Spinal cord (tissue), 10 donors: ENCODE data around the gene CKMT1A. TPM values are rescaled to one million over a fixed set of nuclear protein-coding genes. Genes with fewer than 3 reads are reported as not detected.
A peak's percentile ranks its signal among the peaks of the same experiment; 100 is the strongest.
"Not testable (repeated sequence)": the region's sequence is repeated elsewhere in the genome, so short reads cannot be mapped to it uniquely, and the experiment has no call there.

ENCODE experiments used
- DNase-seq, 6 donors: peaks; one replicate each; pipeline versions ENCODE4 v3.0.0 to v3.0.0-alpha.2; 2013 to 2015; ENCODE audit warnings: low spot score in 6 of 6, low read depth in 4 of 6
- H3K27ac ChIP-seq: one replicate; pipeline ENCODE4 v1.5.1; 2013; ENCODE audit warnings: low read depth, low read length, control low read depth
- H3K27me3 ChIP-seq: one replicate; pipeline ENCODE4 v1.6.1; 2013; ENCODE audit warnings: low read length; ENCODE audit not compliant: control insufficient read depth, insufficient read depth
- H3K36me3 ChIP-seq: one replicate; pipeline ENCODE4 v1.6.1; 2013; ENCODE audit warnings: low read length; ENCODE audit not compliant: control insufficient read depth, insufficient read depth
- H3K4me1 ChIP-seq: one replicate; pipeline ENCODE4 v1.6.1; 2013; ENCODE audit warnings: low read length; ENCODE audit not compliant: control insufficient read depth, insufficient read depth
- H3K4me3 ChIP-seq: one replicate; pipeline ENCODE4 v1.5.1; 2013; ENCODE audit warnings: low read depth, low read length, control low read depth
- H3K9me3 ChIP-seq: one replicate; pipeline ENCODE4 v1.6.1; 2013; ENCODE audit warnings: low read length; ENCODE audit not compliant: control insufficient read depth, insufficient read depth
- WGBS: methylation state at CpG from one replicate; pipeline ENCODE4 v1.1.5; 2013; ENCODE audit warnings: missing lambda C conversion rate; ENCODE audit not compliant: insufficient coverage; 5-methylcytosine and 5-hydroxymethylcytosine counted together
- polyA plus RNA-seq, 2 donors: library from polyadenylated mRNA; unstranded; fragments of 120-200 nt; gene quantifications; one replicate each; pipeline ENCODE4 v1.2.1, GENCODE V29; 2013; ENCODE audit not compliant: insufficient read length in 2 of 2
- small RNA-seq: library from RNA; depleted of rRNA; stranded (forward); fragments of <200 nt; gene quantifications from one replicate; pipeline ENCODE3, GENCODE V24; 2014; ENCODE audit warnings: low replicate concordance
- total RNA-seq, 2 donors: library from RNA; depleted of rRNA in 1 of 2; stranded (reverse); fragments of 120-200 nt in 1 of 2; fragments of >200 nt in 1 of 2; gene quantifications; one replicate each; pipeline versions ENCODE4 v1.2.3 to v1.2.4, GENCODE V29; 2013 to 2014
- donor health status: healthy.

Gene CKMT1A
- total and polyA plus RNA-seq, 4 donors = 7.1 to 54.7 (median 35.2) TPM

GRCh38 chr15:43746245-43746902 is 52.7 kb downstream of the CKMT1A start, which contains the start of gene PDIA3:
PDIA3 (plus strand) TSS chr15:43746438; CDS start chr15:43746540, 102 bp downstream.
- H3K36me3 ChIP-seq, H3K27me3 ChIP-seq, H3K9me3 ChIP-seq: not testable (repeated sequence)
- WGBS = under 1% methylated on average over 82 of the region's 84 CpGs
- peak within 1 kb of the TSS; percentile 92 for H3K27ac ChIP-seq
- H3K4me1 ChIP-seq = peaks cover 19% of the 10 kb centered on the region
- DNase-seq = peak; percentile 74 to 96 (median 82)
- peak within 1 kb of the TSS; percentile 78 for H3K4me3 ChIP-seq

- H3K27ac ChIP-seq = peak overlapping the region; percentile 92
- H3K9me3 ChIP-seq, H3K27me3 ChIP-seq, H3K36me3 ChIP-seq: not testable (repeated sequence)
- 0% methylated on average over 3 of the region's 12 CpGs for WGBS
- H3K4me3 ChIP-seq = peak overlapping the region; percentile 78
- H3K4me1 ChIP-seq = peaks cover 19% of the 10 kb centered on the region
- DNase-seq = peak in 2 of 6 donors; percentile 5 to 9
These were observed 53.2 kb downstream of the CKMT1A start for GRCh38 chr15:43746903-43747309.

GRCh38 chr15:43748376-43748775 is 54.7 kb downstream of the CKMT1A start:
- Histone ChIP-seq H3K4me1 (peaks cover 19% of the 10 kb centered on the region), H3K27ac (no peak overlapping the region), H3K27me3 (no peaks in the 10 kb centered on the region), H3K4me3 (no peak overlapping the region), H3K36me3 (peaks cover 3% of the 10 kb centered on the region), H3K9me3 (no peaks in the 10 kb centered on the region)
- DNase-seq = no peak
- no CpG with 5 or more reads among the region's 3 CpGs for WGBS

Small RNAs within 50 kb of the gene (small RNA-seq; reads per million reads assigned to genes)
- not detected for gene PDIA3P2
- not detected for gene RNU6-353P
- gene RNU6-354P = not detected

Other genes starting within 250 kb of the CKMT1A start
- 100 to 1,000 TPM in 1 of 2 donors, 10 to 100 TPM in 1; 96.0 to 109 TPM for gene TP53BP1, start 200.7 kb upstream of the CKMT1A start, total RNA-seq
- gene TP53BP1, start 200.7 kb upstream of the CKMT1A start, polyA plus RNA-seq = 10 to 100 TPM; 78.8 to 81.5 TPM
- 100 to 1,000 TPM in 1 of 2 donors, 10 to 100 TPM in 1; 71.6 to 148 TPM for gene MAP1A, start 176.3 kb upstream of the CKMT1A start, total RNA-seq
- 100 to 1,000 TPM; 189 to 230 TPM for gene MAP1A, start 176.3 kb upstream of the CKMT1A start, polyA plus RNA-seq
- 10 to 100 TPM; 25.7 to 33.6 TPM for gene PPIP5K1, start 103.7 kb upstream of the CKMT1A start, total RNA-seq
- 10 to 100 TPM; 28.0 to 43.3 TPM for gene PPIP5K1, start 103.7 kb upstream of the CKMT1A start, polyA plus RNA-seq
- 10 to 100 TPM; 12.8 to 17.7 TPM for gene CKMT1B, start 99.8 kb upstream of the CKMT1A start, total RNA-seq
- 100 to 1,000 TPM in 1 of 2 donors, 10 to 100 TPM in 1; 91.5 to 120 TPM for gene CKMT1B, start 99.8 kb upstream of the CKMT1A start, polyA plus RNA-seq
- 1 to 10 TPM in 1 of 2 donors, under 1 TPM in 1; 0.59 to 1.5 TPM for gene STRC, start 75.1 kb upstream of the CKMT1A start, total RNA-seq
- 1 to 10 TPM; 3.1 to 7.0 TPM for gene STRC, start 75.1 kb upstream of the CKMT1A start, polyA plus RNA-seq
- 1 to 10 TPM; 2.6 to 5.1 TPM for gene CATSPER2, start 45.0 kb upstream of the CKMT1A start, total RNA-seq
- 10 to 100 TPM in 1 of 2 donors, 1 to 10 TPM in 1; 7.5 to 15.6 TPM for gene CATSPER2, start 45.0 kb upstream of the CKMT1A start, polyA plus RNA-seq
- 100 to 1,000 TPM; 120 to 175 TPM for gene PDIA3, start 52.6 kb downstream of the CKMT1A start, total RNA-seq
- 100 to 1,000 TPM; 268 to 272 TPM for gene PDIA3, start 52.6 kb downstream of the CKMT1A start, polyA plus RNA-seq
- gene ELL3, start 83.1 kb downstream of the CKMT1A start, total RNA-seq = 1 to 10 TPM; 2.8 to 6.2 TPM
- gene ELL3, start 83.1 kb downstream of the CKMT1A start, polyA plus RNA-seq = 1 to 10 TPM; 2.9 to 3.6 TPM
- gene SERF2, start 98.5 kb downstream of the CKMT1A start, total RNA-seq = 100 to 1,000 TPM; 134 to 884 TPM
- 100 to 1,000 TPM; 506 to 536 TPM for gene SERF2, start 98.5 kb downstream of the CKMT1A start, polyA plus RNA-seq
- gene SERINC4, start 106.4 kb downstream of the CKMT1A start, total RNA-seq = under 1 TPM in 1 of 2 donors, not detected in 1; 0.72 TPM
- gene SERINC4, start 106.4 kb downstream of the CKMT1A start, polyA plus RNA-seq = under 1 TPM in 1 of 2 donors, not detected in 1; 0.29 TPM
- 1 to 10 TPM; 5.1 to 5.4 TPM for gene HYPK, start 106.7 kb downstream of the CKMT1A start, total RNA-seq
- gene HYPK, start 106.7 kb downstream of the CKMT1A start, polyA plus RNA-seq = 1 to 10 TPM; 6.1 to 9.0 TPM
- 10 to 100 TPM; 25.6 to 43.7 TPM for gene MFAP1, start 130.8 kb downstream of the CKMT1A start, total RNA-seq
- 10 to 100 TPM; 41.2 to 43.6 TPM for gene MFAP1, start 130.8 kb downstream of the CKMT1A start, polyA plus RNA-seq
- gene WDR76, start 133.1 kb downstream of the CKMT1A start, total RNA-seq = 10 to 100 TPM; 10.7 to 10.8 TPM
- gene WDR76, start 133.1 kb downstream of the CKMT1A start, polyA plus RNA-seq = 10 to 100 TPM; 10.1 to 10.8 TPM